Muscle layer of duodenum (tissue), 2 donors: ENCODE results near the gene AGAP3.

Experiments used
- H3K27ac ChIP-seq: one replicate; pipeline ENCODE4 v1.7.0; 2013; ENCODE audit warnings: mild to moderate bottlenecking, low read length
- H3K27me3 ChIP-seq: one replicate; pipeline ENCODE4 v1.7.0; 2013; ENCODE audit warnings: low read depth, mild to moderate bottlenecking, control low read depth, low read length
- H3K36me3 ChIP-seq, 2 donors: one replicate each; pipeline ENCODE4 v1.7.0; 2013; ENCODE audit warnings: low read length in 2 of 2, control low read depth in 1 of 2, mild to moderate bottlenecking in 1 of 2; ENCODE audit not compliant: insufficient read depth in 2 of 2, control insufficient read depth in 1 of 2
- H3K4me1 ChIP-seq, 2 donors: one replicate each; pipeline ENCODE4 v1.7.0; 2013; ENCODE audit warnings: low read length in 2 of 2, mild to moderate bottlenecking in 2 of 2, control low read depth in 1 of 2, moderate library complexity in 1 of 2; ENCODE audit not compliant: insufficient read depth in 2 of 2, control insufficient read depth in 1 of 2
- H3K4me3 ChIP-seq, 2 donors: one replicate each; pipeline ENCODE4 v1.7.0; 2013; ENCODE audit warnings: low read length in 2 of 2, low read depth in 1 of 2, mild to moderate bottlenecking in 1 of 2
- H3K9me3 ChIP-seq, 2 donors: one replicate each; pipeline ENCODE4 v1.7.0; 2013; ENCODE audit warnings: low read length in 2 of 2, control low read depth in 1 of 2, mild to moderate bottlenecking in 1 of 2; ENCODE audit not compliant: control insufficient read depth in 1 of 2
- donor health status: healthy.

AGAP3 gene

DNA sequence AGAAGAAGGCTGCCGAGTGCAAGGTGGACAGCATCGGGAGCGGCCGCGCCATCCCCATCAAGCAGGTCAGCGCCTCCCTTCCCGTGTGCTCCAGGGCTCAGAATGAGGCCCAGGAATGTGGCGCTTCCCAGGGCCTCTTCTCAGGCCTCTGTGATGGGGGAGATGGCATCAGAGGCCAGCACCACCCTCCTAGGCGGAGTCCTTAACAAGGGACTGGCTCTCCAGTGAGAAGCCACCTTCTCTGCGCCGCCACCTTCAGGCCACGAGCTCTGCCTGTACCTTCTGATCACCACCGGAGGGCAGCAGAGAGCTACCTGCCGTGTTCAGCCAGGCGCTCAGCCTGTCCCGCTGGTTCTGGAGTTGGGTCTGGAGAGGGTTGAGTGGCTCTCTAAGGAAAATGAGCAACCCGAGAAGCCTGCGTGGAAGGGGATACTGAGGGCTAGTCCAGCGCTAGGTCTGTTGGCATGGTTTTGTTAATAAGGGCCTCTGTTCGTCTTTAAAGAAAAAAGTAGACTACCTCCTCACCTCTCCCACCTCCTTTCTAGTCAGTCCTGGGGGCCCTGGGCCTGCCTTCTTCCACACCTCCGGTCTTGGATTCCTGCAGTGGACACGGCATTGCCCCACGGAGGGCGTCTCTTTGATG is 37.7 kb downstream of the AGAP3 start:
- peaks cover 0 to 3% of the 10 kb centered on the region in 2 donors for H3K4me1 ChIP-seq
- no peaks in the 10 kb centered on the region for H3K27me3 ChIP-seq
- no peaks in the 10 kb centered on the region for H3K9me3 ChIP-seq
- H3K4me3 ChIP-seq = no peak overlapping the region
- peaks cover 24 to 69% of the 10 kb centered on the region in 2 donors for H3K36me3 ChIP-seq
- H3K27ac ChIP-seq = no peak overlapping the region

DNA sequence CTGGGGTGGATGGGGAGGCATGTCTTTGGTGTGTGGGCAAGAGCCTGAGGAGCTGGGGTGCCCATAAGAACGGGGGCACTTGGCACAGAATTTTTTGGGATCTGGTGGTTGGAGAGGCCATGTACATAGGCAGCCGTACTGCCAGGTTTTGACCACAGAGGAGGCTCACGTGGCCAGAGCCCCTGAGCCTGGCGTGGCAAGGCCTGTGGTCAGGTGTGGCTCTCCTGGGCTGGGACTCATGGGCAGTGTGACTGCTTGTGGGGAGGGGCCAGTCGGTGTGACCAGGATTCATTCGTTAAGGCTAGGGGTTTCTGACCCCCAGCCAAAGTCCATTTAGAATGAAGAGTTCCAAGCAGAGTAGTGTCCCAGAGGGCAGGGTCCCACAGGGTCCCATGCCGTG is 38.2 kb downstream of the AGAP3 start:
- Histone ChIP-seq H3K36me3 (peaks cover 19 to 69% of the 10 kb centered on the region in 2 donors), H3K27ac (no peak overlapping the region), H3K4me1 (peaks cover 0 to 3% of the 10 kb centered on the region in 2 donors), H3K27me3 (no peaks in the 10 kb centered on the region), H3K9me3 (no peaks in the 10 kb centered on the region), H3K4me3 (no peak overlapping the region)

DNA sequence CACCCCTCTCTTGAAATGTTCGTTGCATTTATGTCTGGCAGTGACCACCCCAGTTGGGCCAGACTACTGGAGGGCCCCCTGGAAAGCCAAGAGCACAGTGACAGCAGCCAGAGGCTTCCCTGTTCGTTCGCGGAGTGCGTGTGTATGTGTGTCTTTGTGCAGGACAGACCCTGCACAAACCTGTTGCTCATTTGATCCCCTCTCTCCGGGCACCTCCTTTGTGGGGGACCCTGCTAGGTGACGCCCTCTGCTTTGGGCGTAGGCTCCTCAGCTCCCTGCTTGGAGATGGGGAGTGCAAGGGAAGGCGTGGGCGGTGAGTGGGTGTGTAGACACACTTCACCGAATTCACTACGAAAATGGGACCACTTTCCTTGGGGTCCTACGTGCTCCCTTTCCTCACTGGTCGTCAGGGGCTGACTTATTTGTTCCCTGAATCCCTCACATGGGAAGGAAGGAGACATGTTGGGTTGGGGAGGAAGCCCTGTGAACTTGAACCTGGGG is 38.7 kb downstream of the AGAP3 start:
- H3K27ac ChIP-seq = no peak overlapping the region
- H3K36me3 ChIP-seq = peaks cover 17 to 69% of the 10 kb centered on the region in 2 donors
- peak overlapping the region in 1 of 2 donors; percentile 60 for H3K4me3 ChIP-seq

DNA sequence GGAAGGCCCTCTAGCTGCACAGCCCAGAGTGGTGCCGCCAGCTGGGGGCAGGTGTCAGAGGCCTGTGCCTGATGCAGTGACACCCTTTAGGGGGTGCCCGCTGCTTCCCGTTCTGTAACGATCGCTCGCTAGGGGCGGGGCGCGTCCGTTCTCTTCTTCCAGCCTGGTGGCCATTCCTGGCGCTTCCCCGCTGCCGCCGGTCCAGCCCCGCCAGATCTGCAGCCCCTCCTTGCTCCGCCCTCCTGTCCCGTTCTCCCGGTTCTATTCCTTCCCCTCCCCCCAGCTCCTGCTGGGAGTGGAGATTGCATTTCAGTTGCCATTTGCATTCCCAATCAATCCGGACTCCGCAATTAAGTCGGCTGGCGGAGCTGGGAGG is 39.2 kb downstream of the AGAP3 start:
- H3K27ac ChIP-seq = no peak overlapping the region
- H3K4me1 ChIP-seq = peaks cover 0 to 3% of the 10 kb centered on the region in 2 donors
- no peaks in the 10 kb centered on the region for H3K9me3 ChIP-seq
- peak overlapping the region; percentile 42 to 60 for H3K4me3 ChIP-seq
- no peaks in the 10 kb centered on the region for H3K27me3 ChIP-seq
- peaks cover 17 to 69% of the 10 kb centered on the region in 2 donors for H3K36me3 ChIP-seq

More for the DNA sequence above, 38.7 kb downstream of the AGAP3 start:
- Histone ChIP-seq H3K4me1 (peaks cover 0 to 3% of the 10 kb centered on the region in 2 donors), H3K9me3 (no peaks in the 10 kb centered on the region), H3K27me3 (no peaks in the 10 kb centered on the region)

DNA sequence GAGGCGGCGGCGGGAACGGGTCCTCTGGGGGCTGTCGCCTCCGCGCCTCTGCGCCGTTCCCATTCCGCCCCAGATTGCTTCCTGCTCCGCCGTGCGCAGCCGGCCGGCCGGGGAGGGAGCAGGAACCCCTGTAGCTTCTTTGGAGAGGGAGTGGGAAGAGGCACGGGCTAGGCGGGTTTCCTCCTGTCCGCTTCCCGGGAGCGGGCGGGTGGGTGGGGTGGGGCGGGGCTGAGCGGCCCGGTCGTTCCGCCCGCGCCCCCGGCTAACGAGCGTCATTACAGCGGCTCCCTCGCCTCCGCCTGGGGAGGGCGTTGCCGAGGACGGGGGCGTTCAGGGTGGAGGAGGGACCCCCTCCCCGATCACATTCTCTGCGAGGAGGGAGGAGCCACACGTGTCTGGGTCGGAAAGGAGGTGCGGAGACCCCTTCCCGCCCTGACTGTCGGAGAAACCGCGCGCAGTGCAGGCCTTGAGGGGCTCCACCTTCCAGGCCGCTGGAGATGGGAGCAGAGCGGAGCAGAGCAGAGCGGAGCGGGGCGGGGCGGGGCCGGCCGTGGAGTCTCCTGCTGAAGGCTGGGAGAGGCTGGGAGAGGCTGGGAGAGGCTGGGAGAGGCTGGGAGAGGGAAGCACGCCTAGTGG is 39.7 kb downstream of the AGAP3 start:
- Histone ChIP-seq H3K27me3 (no peaks in the 10 kb centered on the region), H3K27ac (no peak overlapping the region), H3K9me3 (no peaks in the 10 kb centered on the region), H3K4me1 (peaks cover 0 to 3% of the 10 kb centered on the region in 2 donors), H3K36me3 (peaks cover 17 to 67% of the 10 kb centered on the region in 2 donors), H3K4me3 (peak overlapping the region; percentile 42 to 60)

DNA sequence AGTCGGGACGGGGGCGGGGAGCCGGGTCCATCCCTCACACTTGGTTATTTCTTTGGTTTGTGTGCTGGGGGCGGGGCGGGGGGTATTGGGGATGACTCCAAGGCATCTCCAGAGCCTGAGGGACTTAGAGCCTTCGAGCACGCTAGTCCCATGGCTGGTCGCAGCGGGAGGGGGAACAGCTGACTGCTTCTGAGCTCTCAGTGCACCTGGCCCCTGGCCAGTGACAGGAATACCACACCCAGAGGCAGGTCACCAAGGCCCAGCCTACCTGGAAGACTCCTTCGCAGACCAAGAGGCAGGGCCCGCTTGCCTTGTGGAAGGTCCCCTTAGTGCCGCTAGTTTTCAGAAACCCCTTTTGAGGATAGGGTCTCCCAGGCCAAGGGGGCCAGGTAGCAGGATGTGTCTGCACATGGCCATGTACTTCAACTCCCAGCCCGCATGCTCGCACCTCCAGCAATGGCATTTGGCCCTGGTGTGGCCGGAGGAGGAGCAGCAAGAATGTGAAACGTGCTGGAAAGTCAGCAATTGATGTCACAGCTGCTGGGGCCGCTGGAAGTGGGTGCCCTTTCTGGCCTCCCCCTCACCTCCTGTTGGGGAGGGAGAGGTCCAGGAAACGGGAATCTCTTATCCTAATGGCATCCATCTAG is 40.3 kb downstream of the AGAP3 start:
- Histone ChIP-seq H3K4me3 (peak overlapping the region in 1 of 2 donors; percentile 60), H3K9me3 (no peaks in the 10 kb centered on the region), H3K36me3 (peaks cover 17 to 61% of the 10 kb centered on the region in 2 donors), H3K27ac (no peak overlapping the region), H3K27me3 (no peaks in the 10 kb centered on the region), H3K4me1 (peaks cover 0 to 3% of the 10 kb centered on the region in 2 donors)

DNA sequence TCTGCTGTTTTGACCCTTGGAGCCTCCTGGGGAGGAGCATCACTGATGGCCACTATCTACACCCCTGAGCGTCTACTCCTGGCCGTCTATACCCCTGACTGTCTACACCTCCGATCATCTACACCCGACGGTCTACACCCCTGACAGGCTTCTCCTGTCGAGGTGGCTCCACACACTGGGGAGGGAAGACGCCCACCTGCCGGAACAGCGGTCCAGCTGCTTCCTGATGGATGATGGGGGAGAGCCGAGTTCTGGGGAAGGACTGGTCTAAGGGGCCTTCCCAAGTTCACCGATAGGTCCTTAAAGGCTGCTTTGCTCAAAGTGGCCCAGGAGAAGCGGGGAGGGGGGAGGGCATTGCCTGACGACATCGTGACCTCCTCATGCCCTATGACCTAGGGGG is 41.9 kb downstream of the AGAP3 start:
- Histone ChIP-seq H3K4me1 (peaks cover 0 to 6% of the 10 kb centered on the region in 2 donors), H3K27me3 (no peaks in the 10 kb centered on the region), H3K27ac (no peak overlapping the region), H3K4me3 (no peak overlapping the region), H3K36me3 (peaks cover 20 to 61% of the 10 kb centered on the region in 2 donors), H3K9me3 (no peaks in the 10 kb centered on the region)

DNA sequence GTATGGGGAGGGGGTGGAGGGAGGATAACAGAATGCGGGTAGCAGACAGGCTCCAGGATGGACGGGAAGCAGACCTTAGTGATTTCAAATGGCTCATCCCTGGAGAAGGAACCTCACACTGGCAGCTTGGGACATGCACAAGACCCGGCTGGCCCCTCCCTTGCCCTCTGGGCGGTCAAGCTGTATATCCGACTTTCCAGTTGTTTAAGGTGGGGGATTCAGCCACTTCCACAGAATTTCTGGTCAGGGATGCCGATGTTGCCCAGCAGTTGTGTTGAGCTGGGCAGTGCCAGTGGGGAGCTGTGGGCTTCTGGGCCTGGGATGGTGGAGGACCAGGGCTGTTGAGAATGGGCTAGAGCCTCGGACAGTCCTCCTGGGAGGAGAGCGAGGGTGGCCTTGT is 42.4 kb downstream of the AGAP3 start:
- Histone ChIP-seq H3K9me3 (no peaks in the 10 kb centered on the region), H3K27me3 (no peaks in the 10 kb centered on the region), H3K27ac (no peak overlapping the region), H3K4me1 (peaks cover 0 to 6% of the 10 kb centered on the region in 2 donors), H3K4me3 (no peak overlapping the region), H3K36me3 (peaks cover 23 to 59% of the 10 kb centered on the region in 2 donors)

DNA sequence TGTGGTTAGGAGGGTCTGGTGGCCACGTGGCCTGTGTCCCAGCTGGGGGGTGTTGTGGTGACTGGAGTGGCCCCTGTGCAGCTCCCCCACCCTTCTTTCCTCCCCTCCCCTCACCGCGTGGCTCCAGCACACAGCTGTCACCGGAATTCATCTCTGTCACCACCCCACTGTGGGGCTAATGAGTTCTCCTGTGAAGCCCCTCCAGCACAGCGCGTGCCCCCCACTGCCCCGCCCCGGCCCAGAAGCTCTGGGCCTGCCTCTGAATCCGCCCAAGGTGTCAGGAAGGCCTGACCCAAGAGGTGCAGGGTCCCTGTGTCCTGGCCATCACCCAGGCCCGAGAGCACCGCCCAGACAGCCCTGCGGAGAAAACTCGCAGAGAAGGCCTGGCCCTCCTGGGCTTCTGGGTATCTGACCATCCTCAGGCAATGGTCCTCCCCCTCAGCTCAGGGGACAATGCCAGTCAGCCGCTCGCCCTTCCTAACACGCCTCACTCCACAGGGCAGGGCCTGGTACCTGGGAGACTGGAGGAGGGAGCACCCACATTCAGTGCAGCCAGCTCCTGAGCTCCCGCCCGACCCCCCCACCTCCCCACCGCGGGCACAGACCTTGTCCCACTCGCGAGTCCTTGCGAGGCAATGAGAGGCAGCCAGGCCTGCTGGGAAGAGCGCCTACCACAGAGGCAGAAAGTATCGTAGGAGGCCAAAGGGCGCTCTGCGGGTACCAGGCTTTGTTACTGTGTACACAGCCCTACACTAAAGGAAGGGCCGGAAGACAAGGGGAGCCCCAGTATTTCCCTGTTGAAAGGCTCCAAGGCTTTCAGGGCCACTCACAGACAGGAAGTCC is 43.1 kb downstream of the AGAP3 start:
- Histone ChIP-seq H3K9me3 (no peaks in the 10 kb centered on the region), H3K27me3 (no peaks in the 10 kb centered on the region), H3K4me3 (no peak overlapping the region), H3K4me1 (peaks cover 0 to 6% of the 10 kb centered on the region in 2 donors), H3K36me3 (peaks cover 27 to 62% of the 10 kb centered on the region in 2 donors), H3K27ac (no peak overlapping the region)

DNA sequence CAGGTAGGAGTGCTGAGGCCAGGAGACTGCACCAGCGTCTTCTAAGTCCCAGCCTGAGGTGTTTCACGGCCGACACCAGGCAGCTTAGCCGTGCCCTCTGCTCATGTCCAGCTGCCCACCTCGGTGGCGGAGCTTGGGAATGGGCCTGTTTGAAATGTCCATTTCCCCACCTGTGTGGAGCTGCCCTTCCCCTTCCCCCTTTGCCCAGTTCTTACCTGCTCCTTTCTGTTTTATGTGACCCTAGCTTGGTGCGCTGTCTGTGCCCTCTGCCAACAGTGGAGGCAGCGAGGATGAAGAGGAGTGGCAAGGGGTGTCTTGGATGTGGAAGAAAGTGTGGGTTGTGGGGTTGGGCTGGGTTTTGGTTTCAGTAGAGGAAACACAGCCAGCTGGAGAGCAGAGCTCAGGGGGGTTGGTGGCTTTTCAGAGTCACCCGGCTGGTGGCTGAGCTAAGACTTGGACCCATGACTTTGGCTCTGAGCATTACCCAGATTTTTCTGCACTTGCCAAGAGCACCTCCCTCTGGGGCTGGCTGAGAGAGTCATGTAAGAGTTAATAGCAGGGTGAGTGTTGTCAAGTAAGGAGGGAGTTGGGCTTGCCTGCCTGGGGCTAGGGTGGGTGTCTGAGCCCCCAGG is 43.8 kb downstream of the AGAP3 start:
- H3K9me3 ChIP-seq = no peaks in the 10 kb centered on the region
- peaks cover 28 to 67% of the 10 kb centered on the region in 2 donors for H3K36me3 ChIP-seq
- H3K4me1 ChIP-seq = peaks cover 0 to 6% of the 10 kb centered on the region in 2 donors
- no peaks in the 10 kb centered on the region for H3K27me3 ChIP-seq
- H3K4me3 ChIP-seq = no peak overlapping the region
- H3K27ac ChIP-seq = no peak overlapping the region
